Mesendoderm (in vitro differentiated cells): Measurements from ENCODE around the gene KHNYN.
"Not testable (repeated sequence)": the region's sequence is repeated elsewhere in the genome, so short reads cannot be mapped to it uniquely, and the experiment has no call there.

Source experiments
- DNase-seq: peaks from one replicate; pipeline ENCODE4 v3.0.0; 2013
- H2AK5ac ChIP-seq: 2 replicates; pipeline ENCODE4 v1.6.1; 2013; ENCODE audit warnings: low read length, inconsistent platforms
- H2BK120ac ChIP-seq: 2 replicates; pipeline ENCODE4 v1.6.1; 2013; ENCODE audit warnings: low read depth, mild to moderate bottlenecking, low read length, moderate library complexity, mixed read lengths
- H2BK15ac ChIP-seq: replicated peaks from 2 replicates; pipeline ENCODE4 v1.6.1; 2013; ENCODE audit warnings: low read depth, mild to moderate bottlenecking, moderate library complexity
- H2BK5ac ChIP-seq: 2 replicates; pipeline ENCODE4 v1.6.1; 2013; ENCODE audit warnings: low read length, inconsistent platforms
- H3K18ac ChIP-seq: 2 replicates; pipeline ENCODE4 v1.6.1; 2013; ENCODE audit warnings: mild to moderate bottlenecking, low read length, mixed read lengths
- H3K23ac ChIP-seq: one replicate; pipeline ENCODE4 v1.6.1; 2013; ENCODE audit warnings: low read length
- H3K27ac ChIP-seq: 2 replicates; pipeline ENCODE4 v1.5.1; 2013; ENCODE audit warnings: low read depth, mild to moderate bottlenecking, inconsistent platforms, low read length, moderate library complexity
- H3K27me3 ChIP-seq: 2 replicates; pipeline ENCODE4 v1.6.1; 2013; ENCODE audit warnings: low read length, control low read depth, mild to moderate bottlenecking, inconsistent platforms; ENCODE audit not compliant: insufficient read depth, poor library complexity
- H3K36me3 ChIP-seq: 2 replicates; pipeline ENCODE4 v1.6.1; 2013; ENCODE audit warnings: low read length, inconsistent platforms; ENCODE audit not compliant: control insufficient read depth, insufficient read depth
- H3K4ac ChIP-seq: one replicate; pipeline ENCODE4 v1.6.1; 2013; ENCODE audit warnings: low read depth, mild to moderate bottlenecking, low read length, moderate library complexity
- H3K4me1 ChIP-seq: 2 replicates; pipeline ENCODE4 v1.6.1; 2013; ENCODE audit warnings: low read depth, low read length, inconsistent platforms; ENCODE audit not compliant: control insufficient read depth
- H3K4me2 ChIP-seq: 2 replicates; pipeline ENCODE4 v1.6.1; 2013; ENCODE audit warnings: low read length
- H3K4me3 ChIP-seq: 2 replicates; pipeline ENCODE4 v1.5.1; 2013; ENCODE audit warnings: mild to moderate bottlenecking, low read length
- H3K56ac ChIP-seq: one replicate; pipeline ENCODE4 v1.6.1; 2013; ENCODE audit warnings: low read length
- H3K79me1 ChIP-seq: 2 replicates; pipeline ENCODE4 v1.6.1; 2013; ENCODE audit warnings: low read length, inconsistent platforms
- H3K79me2 ChIP-seq: 2 replicates; pipeline ENCODE4 v1.6.1; 2013; ENCODE audit warnings: mild to moderate bottlenecking, low read length; ENCODE audit not compliant: control insufficient read depth, insufficient read depth
- H3K9ac ChIP-seq: 2 replicates; pipeline ENCODE4 v1.6.1; 2013; ENCODE audit warnings: low read length, inconsistent platforms
- H4K5ac ChIP-seq: one replicate; pipeline ENCODE4 v1.6.1; 2013; ENCODE audit warnings: low read length
- H4K8ac ChIP-seq: one replicate; pipeline ENCODE4 v1.6.1; 2013; ENCODE audit warnings: low read depth, mild to moderate bottlenecking, control low read depth, low read length, moderate library complexity
- WGBS: extraction: QIAGEN DNeasy Blood & Tissue Kit; methylation state at CpG from one replicate; pipeline ENCODE4 v1.1.7; 2013; ENCODE audit warnings: low lambda C conversion rate, missing lambda C conversion rate; ENCODE audit not compliant: insufficient coverage; ENCODE audit errors: extremely low coverage; 5-methylcytosine and 5-hydroxymethylcytosine counted together

KHNYN gene

DNA sequence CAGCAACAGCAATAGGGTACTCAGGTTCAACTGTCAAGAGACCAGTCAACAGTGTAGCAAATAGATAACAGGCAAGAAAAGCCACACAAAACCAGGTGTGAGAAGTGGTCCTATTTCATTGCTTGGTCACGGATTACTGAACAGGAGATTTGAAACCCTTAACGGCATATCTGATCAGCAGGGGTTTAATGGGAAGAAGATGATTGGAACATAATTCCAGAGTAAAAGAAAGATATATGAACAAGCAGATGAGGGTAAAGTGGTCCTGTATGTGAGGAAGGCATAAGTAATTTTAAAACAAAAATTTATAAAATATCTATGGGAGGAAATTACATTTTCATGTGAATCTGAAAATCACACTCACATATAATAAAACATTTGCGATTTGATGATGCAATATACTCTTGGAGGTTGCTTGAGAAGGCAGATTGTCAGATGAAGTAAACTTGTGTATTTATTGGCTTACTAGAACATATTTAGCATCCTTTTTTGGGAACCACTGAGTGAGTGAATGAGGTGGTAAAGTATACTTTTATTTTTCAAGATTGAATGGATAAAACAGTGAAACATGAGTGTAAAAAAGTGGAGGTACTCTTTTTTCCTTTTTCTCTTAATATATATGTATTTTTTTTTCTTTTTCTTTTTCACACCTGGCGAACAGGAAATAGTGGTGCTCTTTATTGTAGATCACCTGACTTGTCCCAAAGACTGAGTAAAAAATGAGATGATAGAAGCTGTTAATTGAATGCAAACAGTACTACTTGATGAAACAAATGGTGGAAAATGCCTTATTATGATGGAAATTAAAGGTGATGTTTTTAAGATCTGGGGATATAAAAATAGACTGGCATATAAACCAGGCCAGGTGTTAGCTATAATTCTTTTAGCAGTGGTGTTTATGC, 34.4 kb downstream of the KHNYN start:
- no peak for DNase-seq
- no peak overlapping the region for H2BK5ac ChIP-seq
- H3K4me2 ChIP-seq = no peak overlapping the region
- no peak overlapping the region for H3K56ac ChIP-seq
- no peaks in the 10 kb centered on the region for H3K79me1 ChIP-seq
- no peak overlapping the region for H2BK15ac ChIP-seq
- no peaks in the 10 kb centered on the region for H3K27me3 ChIP-seq
- no peak overlapping the region for H4K5ac ChIP-seq
- H3K79me2 ChIP-seq = no peaks in the 10 kb centered on the region
- no peaks in the 10 kb centered on the region for H3K4me1 ChIP-seq
- H3K9ac ChIP-seq = no peak overlapping the region
- no peak overlapping the region for H3K23ac ChIP-seq
- H3K27ac ChIP-seq = no peak overlapping the region
- WGBS = no CpG with 5 or more reads among the region's 4 CpGs
- H2BK120ac ChIP-seq = no peak overlapping the region
- no peak overlapping the region for H4K8ac ChIP-seq
- no peaks in the 10 kb centered on the region for H3K36me3 ChIP-seq
- no peak overlapping the region for H2AK5ac ChIP-seq
- H3K18ac ChIP-seq = no peak overlapping the region
- H3K4me3 ChIP-seq = no peak overlapping the region
- H3K4ac ChIP-seq = no peak overlapping the region

DNA sequence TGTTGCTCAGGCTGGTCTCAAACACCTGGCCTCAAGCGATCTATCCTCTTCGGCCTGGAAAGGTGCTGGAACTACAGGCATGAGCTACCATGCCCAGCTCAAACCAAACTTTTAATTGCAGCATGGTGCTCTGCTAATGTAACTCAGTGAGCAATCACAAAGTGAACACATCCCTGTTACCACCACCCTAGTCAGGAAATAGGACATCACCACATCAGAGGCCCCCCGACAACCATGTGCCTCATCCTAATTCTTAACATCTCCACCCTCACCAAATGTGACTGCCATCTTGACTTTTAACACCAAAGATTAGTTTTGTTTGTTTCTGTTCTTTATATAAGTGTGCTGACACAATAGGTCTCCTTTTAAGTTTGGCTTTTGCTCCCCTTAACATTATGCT, 35.6 kb downstream of the KHNYN start:
- H2BK15ac ChIP-seq = no peak overlapping the region
- H2BK120ac ChIP-seq = no peak overlapping the region
- H3K18ac ChIP-seq = no peak overlapping the region
- H3K4me1 ChIP-seq = no peaks in the 10 kb centered on the region
- no peak overlapping the region for H3K27ac ChIP-seq
- no peak overlapping the region for H3K4ac ChIP-seq
- no peak for DNase-seq
- H3K27me3 ChIP-seq = no peaks in the 10 kb centered on the region
- no peak overlapping the region for H2BK5ac ChIP-seq
- H3K79me1 ChIP-seq = no peaks in the 10 kb centered on the region
- H3K79me2 ChIP-seq = no peaks in the 10 kb centered on the region
- H3K4me2 ChIP-seq = no peak overlapping the region
- H2AK5ac ChIP-seq = no peak overlapping the region
- H3K36me3 ChIP-seq = no peaks in the 10 kb centered on the region
- H3K23ac ChIP-seq = no peak overlapping the region
- H3K4me3 ChIP-seq = no peak overlapping the region
- H4K8ac ChIP-seq = no peak overlapping the region
- no peak overlapping the region for H4K5ac ChIP-seq
- no peak overlapping the region for H3K9ac ChIP-seq
- H3K56ac ChIP-seq = no peak overlapping the region
- WGBS = no CpG with 5 or more reads among the region's 3 CpGs

DNA sequence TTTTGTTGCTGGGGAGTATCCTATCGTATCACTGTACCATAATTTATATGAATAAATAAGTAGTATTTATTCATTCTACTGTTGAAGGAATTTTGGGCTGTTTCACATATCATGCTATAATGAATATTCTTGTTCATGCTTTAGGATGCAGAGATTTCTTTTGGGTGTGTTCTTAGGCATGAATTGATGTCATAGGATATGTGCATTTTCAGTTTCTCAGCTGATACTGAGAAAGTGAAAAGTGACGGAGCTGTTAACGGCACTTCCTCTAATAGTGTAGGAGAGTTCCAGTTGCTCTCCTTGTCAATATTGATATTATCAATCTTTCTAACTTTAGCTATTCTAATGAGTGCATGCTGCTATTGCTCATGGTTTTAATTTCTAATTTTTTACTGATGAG, 36.1 kb downstream of the KHNYN start:
- Histone ChIP-seq H3K79me1 (no peaks in the 10 kb centered on the region), H2BK5ac (no peak overlapping the region), H2AK5ac (no peak overlapping the region), H3K4me2 (no peak overlapping the region), H3K4me3 (no peak overlapping the region), H3K18ac (no peak overlapping the region), H3K27me3 (no peaks in the 10 kb centered on the region), H2BK120ac (no peak overlapping the region), H3K79me2 (no peaks in the 10 kb centered on the region), H4K5ac (no peak overlapping the region), H3K27ac (no peak overlapping the region), H3K4me1 (no peaks in the 10 kb centered on the region), H3K36me3 (no peaks in the 10 kb centered on the region), H3K9ac (no peak overlapping the region), H2BK15ac (no peak overlapping the region), H4K8ac (no peak overlapping the region), H3K56ac (no peak overlapping the region), H3K4ac (no peak overlapping the region), H3K23ac (no peak overlapping the region)
- no CpG with 5 or more reads among the region's 3 CpGs for WGBS
- no peak for DNase-seq

DNA sequence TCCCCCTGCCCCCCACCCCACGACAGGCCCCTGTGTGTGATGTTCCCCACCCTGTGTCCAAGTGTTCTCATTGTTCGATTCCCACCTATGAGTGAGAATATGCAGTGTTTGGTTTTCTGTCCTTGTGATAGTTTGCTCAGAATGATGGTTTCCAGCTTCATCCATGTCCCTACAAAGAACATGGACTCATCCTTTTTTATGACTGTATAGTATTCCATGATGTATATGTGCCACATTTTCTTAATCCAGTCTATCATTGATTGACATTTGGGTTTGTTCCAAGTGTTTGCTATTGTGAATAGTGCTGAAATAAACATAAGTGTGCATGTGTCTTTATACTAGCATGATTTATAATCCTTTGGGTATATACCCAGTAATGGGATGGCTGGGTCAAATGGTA, 40.7 kb downstream of the KHNYN start:
- H4K5ac ChIP-seq, H3K9ac ChIP-seq, H3K4me3 ChIP-seq, H3K4me2 ChIP-seq, H3K18ac ChIP-seq, H3K23ac ChIP-seq, H3K27ac ChIP-seq, H2BK5ac ChIP-seq, H3K79me1 ChIP-seq, H3K79me2 ChIP-seq, H3K27me3 ChIP-seq, DNase-seq, H2BK15ac ChIP-seq, H4K8ac ChIP-seq, H3K56ac ChIP-seq, H3K4me1 ChIP-seq, H3K4ac ChIP-seq, H3K36me3 ChIP-seq, H2AK5ac ChIP-seq, H2BK120ac ChIP-seq: not testable (repeated sequence)
- no CpG with 5 or more reads among the region's 2 CpGs for whole genome bisulfite sequencing

DNA sequence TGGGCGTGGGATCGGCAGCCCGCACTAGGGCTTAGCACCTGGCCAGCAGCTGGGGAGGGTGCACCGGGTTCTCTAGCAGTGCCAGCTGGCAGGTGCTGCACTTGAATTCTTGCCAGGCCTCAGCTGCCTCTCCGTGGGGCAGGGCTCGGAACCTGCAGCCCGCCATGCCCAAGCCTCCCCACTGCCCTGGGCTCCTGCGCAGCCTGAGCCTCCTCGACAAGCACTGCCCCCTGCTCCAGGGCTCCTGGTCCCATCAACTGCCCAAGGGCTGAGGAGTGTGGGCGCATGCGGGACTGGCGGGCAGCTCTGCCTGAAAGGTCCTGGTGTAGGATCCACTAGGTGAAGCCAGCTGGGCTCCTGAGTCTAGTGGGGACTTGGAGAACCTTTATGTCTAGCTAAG, 43.5 kb downstream of the KHNYN start:
- Histone ChIP-seq H3K4me1 (no peaks in the 10 kb centered on the region), H3K79me1 (no peaks in the 10 kb centered on the region), H3K79me2 (no peaks in the 10 kb centered on the region), H3K4me3 (no peak overlapping the region), H3K27me3 (no peaks in the 10 kb centered on the region), H4K5ac (no peak overlapping the region), H3K27ac (no peak overlapping the region), H3K36me3 (no peaks in the 10 kb centered on the region), H3K4ac (no peak overlapping the region), H3K56ac (no peak overlapping the region), H2BK15ac (no peak overlapping the region), H3K23ac (no peak overlapping the region), H2BK5ac (no peak overlapping the region), H2BK120ac (no peak overlapping the region), H3K9ac (no peak overlapping the region), H4K8ac (no peak overlapping the region), H2AK5ac (no peak overlapping the region), H3K18ac (no peak overlapping the region), H3K4me2 (no peak overlapping the region)
- no peak for DNase-seq
- WGBS = no CpG with 5 or more reads among the region's 12 CpGs

DNA sequence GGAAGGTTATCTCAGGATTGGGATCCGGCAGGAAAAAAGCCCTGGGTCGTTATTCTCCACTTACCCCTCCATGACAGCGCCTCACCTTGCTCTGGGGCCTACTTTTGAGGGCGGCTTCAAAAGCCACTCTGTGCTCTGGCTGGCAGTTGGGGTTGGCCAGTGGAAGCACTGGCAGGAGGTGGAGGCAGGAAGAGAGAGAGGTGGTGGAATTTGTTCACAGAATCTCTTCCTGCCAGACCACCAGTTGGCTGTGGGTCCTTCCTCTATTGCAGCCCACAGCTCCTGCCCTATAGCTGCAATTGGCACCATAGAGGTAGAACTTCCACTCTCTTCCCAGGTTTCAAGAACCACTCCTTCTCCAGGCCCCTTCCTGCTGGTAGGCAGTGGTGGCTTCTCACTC, 45.5 kb downstream of the KHNYN start:
- no peak overlapping the region for H2BK15ac ChIP-seq

More for the DNA sequence above, 45.5 kb downstream of the KHNYN start:
- no peak for DNase-seq
- Histone ChIP-seq H3K36me3 (no peaks in the 10 kb centered on the region), H2BK120ac (no peak overlapping the region), H3K9ac (no peak overlapping the region), H2BK5ac (no peak overlapping the region), H4K8ac (no peak overlapping the region), H3K4ac (no peak overlapping the region), H3K4me2 (no peak overlapping the region), H4K5ac (no peak overlapping the region), H3K4me1 (no peaks in the 10 kb centered on the region), H2AK5ac (no peak overlapping the region), H3K4me3 (no peak overlapping the region), H3K79me2 (no peaks in the 10 kb centered on the region), H3K79me1 (no peaks in the 10 kb centered on the region), H3K27me3 (no peaks in the 10 kb centered on the region), H3K23ac (no peak overlapping the region), H3K27ac (no peak overlapping the region), H3K18ac (no peak overlapping the region), H3K56ac (no peak overlapping the region)
- WGBS = no CpG with 5 or more reads among the region's 4 CpGs
